Esophagus muscularis mucosa (tissue), 4 donors: ENCODE data around the gene ZP2. TPM values are rescaled to one million over a fixed set of nuclear protein-coding genes. Genes with fewer than 3 reads are reported as not detected.
"Not testable (repeated sequence)": the region's sequence is repeated elsewhere in the genome, so short reads cannot be mapped to it uniquely, and the experiment has no call there.

Experiments
- DNase-seq: peaks from one replicate; pipeline ENCODE4 v3.0.0-alpha.2; 2017; ENCODE audit errors: extremely low spot score
- H3K27ac ChIP-seq, 4 donors: fragments of 200-600 bp; sonication (generic); replicated peaks in 1 of 4; 1 replicate in 3 of 4; 2 replicates in 1 of 4; pipeline ENCODE4 v1.5.1; 2016 to 2019; ENCODE audit warnings: mild to moderate bottlenecking in 1 of 4
- H3K27me3 ChIP-seq, 4 donors: fragments of 200-600 bp; sonication (generic); one replicate each; pipeline versions ENCODE4 v1.5.1 to v1.6.0; 2016 to 2019
- H3K36me3 ChIP-seq, 4 donors: fragments of 200-600 bp; sonication (generic); one replicate each; pipeline ENCODE4 v1.5.1; 2016 to 2019
- H3K4me1 ChIP-seq, 4 donors: fragments of 200-600 bp; sonication (generic); one replicate each; pipeline ENCODE4 v1.5.1; 2016 to 2019
- H3K4me3 ChIP-seq, 4 donors: fragments of 200-600 bp; sonication (generic); 1 replicate in 2 of 4; 2 replicates in 2 of 4; pipeline ENCODE4 v1.5.1; 2016 to 2019; ENCODE audit warnings: mild to moderate bottlenecking in 4 of 4, moderate library complexity in 1 of 4
- H3K9me3 ChIP-seq, 4 donors: fragments of 200-600 bp; sonication (generic); 1 replicate in 3 of 4; 2 replicates in 1 of 4; pipeline ENCODE4 v1.5.1; 2016 to 2019
- CTCF ChIP-seq, 3 experiments: fragments of 200-600 bp in 2 of 3; fragments of 450-650 bp in 1 of 3; sonication (generic) in 2 of 3; IDR thresholded peaks; one replicate each; pipeline ENCODE4 v1.5.1; 2017 to 2019; ENCODE audit warnings: antibody characterized with exemption in 3 of 3, mild to moderate bottlenecking in 2 of 3, moderate library complexity in 1 of 3
- EP300 ChIP-seq: sonication (generic); formaldehyde crosslinking; IDR thresholded peaks from one replicate; pipeline ENCODE4 v1.6.1; 2017; ENCODE audit warnings: antibody characterized with exemption
- POLR2A ChIP-seq: fragments of 450-650 bp; IDR thresholded peaks from one replicate; pipeline ENCODE4 v1.6.1; 2017; ENCODE audit warnings: antibody characterized with exemption, moderate library complexity, mild to moderate bottlenecking, low read depth
- POLR2AphosphoS5 ChIP-seq, 2 donors: sonication (generic); formaldehyde crosslinking; IDR thresholded peaks; one replicate each; pipeline ENCODE4 v1.6.1; 2017; ENCODE audit warnings: antibody characterized with exemption in 2 of 2
- WGBS: methylation state at CpG from one replicate; pipeline ENCODE4 v1.1.5; 2018; 5-methylcytosine and 5-hydroxymethylcytosine counted together
- intact Hi-C: fragments of 100-400 bp; cut with DNase I; formaldehyde crosslinking; loops from one replicate; pipeline ENCODE4 v1.15.1; 2023
- total RNA-seq, 4 donors: library from RNA; depleted of rRNA; stranded (reverse); fragments of >200 nt; gene quantifications; one replicate each; pipeline versions ENCODE4 v1.1.0 to v1.2.1, GENCODE V29; 2016

Gene ZP2
- total RNA-seq, 4 donors from 2014 or later, result not detected

- intact Hi-C loops, result loop anchor here (10.0 kb wide), 1 partner anchor 1516 kb away; no protein-coding TSS in a partner anchor
- peaks cover 0 to 10% (median 0%) of the 10 kb centered on the region in 4 donors for H3K36me3 ChIP-seq
- H3K9me3 ChIP-seq, result no peaks in the 10 kb centered on the region
- peak within 1 kb of the TSS; percentile 87 to 95 (median 92) for H3K27ac ChIP-seq
- H3K27me3 ChIP-seq, result no peaks in the 10 kb centered on the region
- DNase-seq, result peak; percentile 94
- WGBS, result 2% methylated on average over 24 of the region's 59 CpGs
- H3K4me1 ChIP-seq, result peaks cover 36 to 58% (median 57%) of the 10 kb centered on the region in 4 donors
- TF ChIP-seq POLR2AphosphoS5 (IDR thresholded peaks at IDR 0.05) (peak; percentile 73 to 87), EP300 (no peak), POLR2A (no peak), CTCF (IDR thresholded peaks at IDR 0.05) (peak in 2 of 3 experiments; percentile 16 to 18)
- peak within 1 kb of the TSS; percentile 75 to 97 (median 88) for H3K4me3 ChIP-seq
These were observed 52.9 kb downstream of the ZP2 start, which contains the start of gene LDAF1 for GRCh38 chr16:21158208-21159110. TSS of gene LDAF1 (plus strand) at chr16:21158674. CDS start at chr16:21161183, 2,509 bp downstream.

- 53% methylated on average over 5 of the region's 5 CpGs for WGBS
- no peak for DNase-seq
- peak overlapping the region; percentile 75 to 97 (median 88) for H3K4me3 ChIP-seq
- TF ChIP-seq CTCF (IDR thresholded peaks at IDR 0.05) (no peak), EP300 (no peak), POLR2AphosphoS5 (IDR thresholded peaks at IDR 0.05) (no peak), POLR2A (no peak)
- peaks cover 32 to 50% (median 49%) of the 10 kb centered on the region in 4 donors for H3K4me1 ChIP-seq
- no peaks in the 10 kb centered on the region for H3K9me3 ChIP-seq
- H3K36me3 ChIP-seq, result peaks cover 0 to 5% (median 0%) of the 10 kb centered on the region in 4 donors
- H3K27me3 ChIP-seq, result no peaks in the 10 kb centered on the region
- intact Hi-C loops, result loop anchor here (10.0 kb wide), 1 partner anchor 1517 kb away; no protein-coding TSS in a partner anchor
- peak overlapping the region; percentile 87 to 95 (median 92) for H3K27ac ChIP-seq
These were observed 53.7 kb downstream of the ZP2 start for GRCh38 chr16:21157632-21158031.

- Histone ChIP-seq H3K4me1 (peaks cover 29 to 43% (median 42%) of the 10 kb centered on the region in 4 donors), H3K4me3 (no peak overlapping the region), H3K27me3 (no peaks in the 10 kb centered on the region), H3K36me3 (peaks cover 0 to 5% (median 0%) of the 10 kb centered on the region in 4 donors), H3K27ac (peak overlapping the region; percentile 87 to 95 (median 92)), H3K9me3 (no peaks in the 10 kb centered on the region)
- no peak for DNase-seq
- 48% methylated on average over 6 of the region's 6 CpGs for WGBS
- TF ChIP-seq POLR2AphosphoS5 (IDR thresholded peaks at IDR 0.05) (peak in 1 of 2 donors; percentile 14), EP300 (no peak), CTCF (IDR thresholded peaks at IDR 0.05) (peak; percentile 55 to 76 (median 61))
- intact Hi-C loops, result loop anchor here (10.0 kb wide), 1 partner anchor 1518 kb away; no protein-coding TSS in a partner anchor
These were observed 54.5 kb downstream of the ZP2 start for GRCh38 chr16:21156767-21157467.

GRCh38 chr16:21156011-21156410 lies 55.4 kb downstream of the ZP2 start:
- not testable (repeated sequence) for H3K36me3 ChIP-seq, H3K27me3 ChIP-seq, H3K4me3 ChIP-seq, H3K27ac ChIP-seq, DNase-seq, H3K9me3 ChIP-seq
- intact Hi-C loops, result loop anchor here (10.0 kb wide), 1 partner anchor 1519 kb away; no protein-coding TSS in a partner anchor
- WGBS, result 75% methylated on average over 1 of the region's 1 CpG
- H3K4me1 ChIP-seq, result peaks cover 22 to 34% (median 33%) of the 10 kb centered on the region in 4 donors

GRCh38 chr16:21153124-21153729 lies 58.1 kb downstream of the ZP2 start:
- not testable (repeated sequence) for H3K36me3 ChIP-seq, H3K9me3 ChIP-seq, H3K27ac ChIP-seq, H3K4me3 ChIP-seq, DNase-seq
- intact Hi-C loops, result loop anchor here (5.0 to 10.0 kb wide), 2 partner anchors 124 to 1522 kb away; partner anchors contain the start of gene CRYM
- Histone ChIP-seq H3K27me3 (peaks cover 0 to 15% (median 0%) of the 10 kb centered on the region in 4 donors), H3K4me1 (peaks cover 15 to 19% (median 17%) of the 10 kb centered on the region in 4 donors)
- 87% methylated on average over 10 of the region's 11 CpGs for WGBS

- H3K9me3 ChIP-seq, H3K27ac ChIP-seq, H3K4me3 ChIP-seq, DNase-seq, H3K36me3 ChIP-seq: not testable (repeated sequence)
- Histone ChIP-seq H3K27me3 (peaks cover 0 to 15% (median 0%) of the 10 kb centered on the region in 4 donors), H3K4me1 (peaks cover 7 to 10% (median 8%) of the 10 kb centered on the region in 4 donors)
- WGBS, result 89% methylated on average over 23 of the region's 51 CpGs
- intact Hi-C loops, result loop anchor here (5.0 to 10.0 kb wide), 2 partner anchors 125 to 1522 kb away; partner anchors contain the start of gene CRYM
These were observed 59.0 kb downstream of the ZP2 start for GRCh38 chr16:21152160-21153030.
